Mucosa of gallbladder (tissue), 1 donor: ENCODE measurements around the gene BEND4. TPM values are rescaled to one million over a fixed set of nuclear protein-coding genes. Genes with fewer than 3 reads are reported as not detected.
"Not testable (repeated sequence)": the region's sequence is repeated elsewhere in the genome, so short reads cannot be mapped to it uniquely, and the experiment has no call there.

Source experiments
- DNase-seq: peaks from one replicate; pipeline ENCODE4 v3.0.0-alpha.2; 2020; ENCODE audit warnings: low spot score
- total RNA-seq: library from RNA; stranded (reverse); gene quantifications from one replicate; pipeline ENCODE4 v1.2.1, GENCODE V29; 2021
- donor health status: DM: no; HTN: no; CAD: no.

BEND4 gene
- total RNA-seq = 0.20 TPM

- DNase-seq = no peak
Observed at GRCh38 chr4:42152507-42153504, at the start of gene BEND4. BEND4 (minus strand) TSS chr4:42152655; CDS start chr4:42152143, 512 bp downstream.

- no peak for DNase-seq
Observed at GRCh38 chr4:42197341-42197740, 44.9 kb upstream of the BEND4 start.

DNA sequence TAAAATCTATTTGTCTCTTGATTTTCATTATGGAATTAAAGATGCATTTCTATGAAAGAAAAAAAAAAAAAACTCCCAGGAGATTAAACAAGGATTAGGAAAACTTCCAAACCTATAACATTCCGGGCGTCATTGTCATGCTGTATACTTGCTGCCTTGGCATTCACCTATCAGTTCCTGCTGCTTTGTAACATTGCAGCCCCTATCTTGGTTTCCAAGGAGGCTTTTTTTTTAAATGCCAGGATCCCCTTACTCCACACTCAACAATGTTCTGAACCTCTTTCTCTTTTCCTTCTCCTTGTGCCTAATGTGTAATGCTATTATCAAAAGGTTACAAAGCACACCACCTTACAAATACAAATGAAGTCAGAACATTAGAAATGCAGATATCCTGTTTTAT is 20.5 kb upstream of the BEND4 start:
- no peak for DNase-seq

- no peak for DNase-seq
Observed at GRCh38 chr4:42172128-42172790, 19.8 kb upstream of the BEND4 start.

DNA sequence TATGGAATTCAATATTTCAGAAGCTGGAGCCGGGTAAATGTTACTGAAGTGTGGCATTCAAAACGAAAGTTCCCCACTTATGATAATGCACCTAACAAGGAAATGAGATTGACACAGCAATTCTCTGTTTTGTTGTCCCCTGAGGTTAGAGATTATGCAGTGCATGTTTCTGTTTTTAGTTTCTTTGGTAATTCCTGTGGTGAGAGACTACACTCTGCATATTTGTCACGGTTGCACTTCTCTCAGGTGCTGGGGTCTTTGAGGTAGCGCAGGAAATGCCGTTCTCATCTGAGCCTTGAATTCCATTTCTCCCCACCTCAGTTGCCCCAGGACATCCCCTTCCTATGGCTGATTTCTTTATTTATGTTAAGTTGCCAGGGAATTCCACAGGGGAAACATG is 15.3 kb upstream of the BEND4 start:
- DNase-seq = no peak

DNA sequence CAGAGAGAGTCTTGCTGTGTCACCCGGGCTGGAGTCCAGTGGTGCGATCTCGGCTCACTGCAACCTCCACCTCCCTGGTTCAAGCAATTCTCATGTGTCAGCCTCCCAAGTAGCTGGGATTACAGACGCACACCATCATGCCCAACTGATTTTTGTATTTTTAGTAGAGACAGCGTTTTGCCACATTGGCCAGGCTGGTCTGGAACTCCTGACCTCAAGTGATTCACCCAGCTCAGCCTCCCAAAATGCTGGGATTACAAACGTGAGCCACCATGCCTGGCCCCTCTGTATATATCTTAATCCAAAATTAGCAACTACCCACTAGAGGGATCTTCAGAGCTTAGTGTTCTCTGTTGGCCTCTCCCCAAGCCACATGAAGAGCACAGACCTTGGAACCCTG is 13.7 kb upstream of the BEND4 start:
- DNase-seq = not testable (repeated sequence)

DNA sequence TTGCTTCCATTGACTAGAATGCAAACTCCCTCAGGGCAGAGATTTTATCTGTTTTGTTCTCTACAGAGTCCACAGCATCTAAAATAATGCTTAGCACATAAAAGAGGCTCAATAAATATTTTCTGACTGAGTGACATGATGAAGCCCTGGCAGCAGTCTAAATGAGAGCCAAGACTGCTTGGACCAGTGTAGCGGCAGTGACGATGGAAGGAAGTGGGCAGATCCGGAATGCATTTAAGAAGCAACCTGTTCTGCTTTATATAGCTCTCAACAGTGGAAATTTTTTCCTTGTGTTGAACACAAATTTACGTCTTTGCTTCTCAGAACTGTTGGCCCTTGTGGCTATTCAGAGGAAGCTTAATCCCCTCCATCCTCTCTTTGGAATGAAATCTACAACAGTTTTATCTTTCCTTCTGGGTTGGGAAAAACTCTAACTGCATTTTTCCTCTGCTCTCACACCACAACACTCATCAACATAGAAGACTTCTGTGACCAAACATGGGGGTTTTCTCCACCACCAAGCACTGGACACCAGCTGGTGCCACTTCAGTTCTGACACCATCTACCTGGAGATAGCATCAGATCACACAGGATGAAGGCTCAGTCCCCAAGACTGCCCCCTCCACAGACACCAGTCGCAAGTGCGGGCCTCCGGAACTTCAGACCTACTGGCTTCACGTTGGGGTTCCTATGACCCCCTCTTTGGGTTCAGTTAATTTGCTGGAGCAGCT is 7.0 kb upstream of the BEND4 start:
- no peak for DNase-seq

- DNase-seq = no peak
Observed at GRCh38 chr4:42151568-42152506, 618 bp downstream of the BEND4 start.

DNA sequence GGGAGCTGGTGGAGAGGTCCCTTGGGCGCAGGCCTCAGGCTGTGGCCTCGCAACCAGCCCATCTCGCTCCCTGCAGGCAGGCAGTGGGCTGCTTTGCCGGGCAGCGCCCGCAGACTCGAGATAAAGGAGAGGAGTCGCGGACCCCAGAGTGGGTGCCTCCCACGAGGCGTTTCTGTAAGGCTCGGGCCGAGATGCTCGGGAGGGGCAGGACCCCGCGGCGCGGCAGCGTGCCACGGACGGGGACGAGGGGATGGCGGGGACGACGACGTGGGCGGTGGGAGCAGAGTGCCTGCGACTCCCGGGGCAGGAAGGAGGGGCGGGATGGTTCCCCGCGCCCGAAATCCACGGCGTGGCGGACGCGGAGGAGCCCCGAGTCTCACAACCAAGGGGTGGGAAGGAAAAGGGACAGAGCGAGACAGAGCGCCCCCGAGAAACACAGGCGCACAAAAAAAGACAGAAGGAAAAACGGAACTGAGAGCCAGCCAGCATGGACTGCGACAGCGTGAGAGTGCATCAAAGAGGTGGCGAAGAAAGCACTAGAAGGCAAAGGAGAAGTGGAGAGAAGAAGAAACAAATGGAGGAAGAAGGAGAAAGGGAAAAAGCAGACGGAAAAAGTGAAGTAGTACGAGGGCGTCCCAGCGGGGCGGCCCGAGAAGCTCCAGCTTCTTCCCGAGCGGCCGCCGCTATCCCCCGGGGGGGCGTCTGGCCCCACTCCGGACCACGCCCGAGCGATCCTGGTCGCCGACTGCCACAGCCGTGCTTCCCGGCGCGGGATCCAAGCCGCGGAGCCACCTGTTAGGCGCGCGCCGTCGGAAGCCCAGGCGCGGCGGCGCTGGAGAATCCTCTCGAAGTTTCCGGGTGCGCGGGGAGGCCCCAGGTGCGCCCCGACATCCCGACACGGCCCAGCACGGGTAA is 1.5 kb downstream of the BEND4 start:
- no peak for DNase-seq

- no peak for DNase-seq
Observed at GRCh38 chr4:42149004-42149403, 3.5 kb downstream of the BEND4 start.

DNA sequence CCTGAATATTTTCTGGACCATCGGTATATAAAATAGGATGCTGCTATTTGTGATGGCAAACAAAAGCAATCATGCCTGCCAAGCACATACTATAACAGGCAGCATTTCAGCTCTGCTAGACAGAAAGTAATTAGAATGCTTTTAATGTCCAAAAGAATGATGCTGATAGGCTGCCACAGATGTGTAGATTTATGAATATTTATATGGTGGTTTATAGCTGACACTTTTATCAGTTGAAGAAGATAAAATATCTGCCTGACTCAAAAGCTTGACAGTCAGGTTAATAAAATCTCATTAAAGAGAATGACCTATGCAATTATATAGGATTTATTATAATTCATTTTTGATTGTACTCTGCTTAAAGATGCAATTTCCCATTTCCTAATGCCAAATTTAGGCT is 4.0 kb downstream of the BEND4 start:
- no peak for DNase-seq

- no peak for DNase-seq
Observed at GRCh38 chr4:42144028-42144427, 8.4 kb downstream of the BEND4 start.

GRCh38 chr4:42142591-42142990 is 9.9 kb downstream of the BEND4 start:
- no peak for DNase-seq

DNA sequence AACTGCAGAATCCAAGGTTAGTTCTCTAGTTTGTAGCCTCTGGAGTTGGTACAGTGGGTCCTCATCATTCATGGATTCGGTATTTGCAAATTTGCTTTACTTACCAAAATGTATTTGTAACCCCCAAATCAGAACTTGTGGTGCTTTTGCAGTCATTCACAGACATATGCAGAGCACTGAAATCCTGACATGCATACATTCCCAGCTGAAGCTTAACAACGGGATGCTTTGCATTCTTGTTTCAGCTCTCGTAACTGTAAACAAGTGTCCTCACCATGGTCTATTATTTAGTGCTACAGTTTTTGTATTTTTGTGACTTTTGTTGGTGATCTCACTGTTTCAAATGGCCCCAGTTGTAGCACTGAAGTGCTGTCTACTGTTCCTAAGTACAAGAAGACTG is 16.1 kb downstream of the BEND4 start:
- no peak for DNase-seq

- no peak for DNase-seq
Observed at GRCh38 chr4:42133006-42133405, 19.4 kb downstream of the BEND4 start.

DNA sequence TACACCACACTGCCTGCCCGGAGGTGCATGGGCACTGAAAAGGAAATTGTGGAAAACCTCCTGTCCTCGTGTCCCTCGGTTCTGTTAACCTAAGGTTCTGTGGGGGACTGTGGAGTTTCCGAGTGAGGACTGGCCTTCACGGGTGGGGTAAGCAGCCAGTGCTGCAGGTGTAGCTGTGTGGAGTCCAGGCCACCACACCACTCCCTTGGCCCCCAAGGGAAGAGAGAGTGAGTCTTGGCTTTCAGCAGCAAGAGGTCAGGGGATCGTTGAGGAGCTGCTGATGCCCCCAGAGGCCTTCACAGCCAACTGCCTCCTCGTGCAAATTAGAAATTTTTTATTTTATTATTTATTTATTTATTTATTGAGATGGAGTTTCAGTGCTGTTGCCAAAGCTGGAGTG is 20.4 kb downstream of the BEND4 start:
- no peak for DNase-seq

DNA sequence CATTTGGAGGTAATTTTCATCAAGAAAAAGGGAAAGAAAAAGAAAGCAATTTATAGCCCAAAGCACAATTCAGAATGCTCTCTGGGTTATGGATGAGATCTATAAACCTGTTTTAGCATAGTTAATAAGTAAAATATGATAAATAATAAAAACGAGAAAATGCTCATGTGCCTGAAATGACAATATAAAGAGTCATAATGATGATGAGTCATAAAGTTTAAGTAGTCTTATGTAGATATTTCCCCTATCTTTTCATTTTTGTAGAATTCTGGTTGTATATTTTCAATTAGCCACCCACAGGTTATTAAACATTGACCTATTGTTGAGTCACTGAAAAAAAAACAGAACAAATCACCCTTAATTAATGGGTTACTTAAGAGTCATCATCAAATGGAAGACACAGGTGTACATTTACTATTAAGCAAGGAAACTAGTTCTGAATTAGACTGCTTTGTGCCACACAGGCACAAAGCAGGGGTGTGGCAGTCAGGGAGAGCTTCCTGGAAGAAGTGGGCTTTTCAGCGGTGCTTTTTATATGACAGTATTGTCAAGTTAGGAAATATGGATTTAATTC is 29.3 kb downstream of the BEND4 start:
- DNase-seq = no peak

- no peak for DNase-seq
Observed at GRCh38 chr4:42122237-42122636, 30.2 kb downstream of the BEND4 start.

DNA sequence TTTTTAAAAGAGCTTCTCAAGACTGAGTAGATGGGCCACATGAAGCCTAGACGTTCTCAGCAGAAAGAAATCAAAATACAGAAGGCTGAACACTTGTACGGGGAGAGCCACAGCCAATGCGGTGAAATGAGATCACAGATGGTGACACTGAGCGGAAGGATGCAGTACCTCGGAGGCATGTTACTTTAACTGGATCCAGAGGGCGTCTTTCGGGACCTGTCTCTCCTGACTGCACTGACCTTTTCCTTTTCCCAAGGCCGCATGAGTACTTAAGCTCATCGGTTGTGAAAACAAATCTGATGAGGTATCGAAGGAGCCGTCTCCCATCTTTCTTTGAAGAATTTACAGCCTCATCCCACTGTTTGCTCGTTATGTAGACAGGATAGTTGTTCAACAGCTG is 32.6 kb downstream of the BEND4 start:
- DNase-seq = no peak

GRCh38 chr4:42112846-42113245 is 39.6 kb downstream of the BEND4 start:
- DNase-seq = no peak
